Esophagus squamous epithelium (tissue), 5 donors: ENCODE measurements around the gene C3. TPM values are rescaled to one million over a fixed set of nuclear protein-coding genes. Genes with fewer than 3 reads are reported as not detected.
"Not testable (repeated sequence)": the region's sequence is repeated elsewhere in the genome, so short reads cannot be mapped to it uniquely, and the experiment has no call there.

Source experiments
- DNase-seq: peaks from one replicate; lab custom pipeline; 2025; lab: John Stamatoyannopoulos, UW
- H3K27ac ChIP-seq, 4 donors: fragments of 200-600 bp; sonication (generic); one replicate each; pipeline ENCODE4 v1.5.1; 2016 to 2019; ENCODE audit warnings: mild to moderate bottlenecking in 1 of 4
- H3K27me3 ChIP-seq, 4 donors: fragments of 200-600 bp; sonication (generic); 1 replicate in 3 of 4; 2 replicates in 1 of 4; pipeline versions ENCODE4 v1.5.1 to v1.6.0; 2017 to 2021; ENCODE audit warnings: antibody characterized with exemption in 1 of 4
- H3K36me3 ChIP-seq, 3 donors: fragments of 200-600 bp; sonication (generic); one replicate each; pipeline ENCODE4 v1.5.1; 2016 to 2019
- H3K4me1 ChIP-seq, 3 donors: fragments of 200-600 bp; sonication (generic); one replicate each; pipeline ENCODE4 v1.5.1; 2017 to 2019
- H3K4me3 ChIP-seq, 4 donors: fragments of 200-600 bp; sonication (generic); 1 replicate in 3 of 4; 2 replicates in 1 of 4; pipeline ENCODE4 v1.5.1; 2016 to 2019; ENCODE audit warnings: mild to moderate bottlenecking in 2 of 4, moderate library complexity in 1 of 4
- H3K9me3 ChIP-seq, 3 donors: fragments of 200-600 bp; sonication (generic); one replicate each; pipeline ENCODE4 v1.5.1; 2016 to 2019
- CTCF ChIP-seq, 6 experiments: fragments of 450-650 bp in 4 of 6; fragments of 200-600 bp in 2 of 6; sonication (generic) in 2 of 6; IDR thresholded peaks; one replicate each; pipeline ENCODE4 v1.5.1; 2016 to 2019; ENCODE audit warnings: antibody characterized with exemption in 6 of 6, mild to moderate bottlenecking in 4 of 6, moderate library complexity in 4 of 6
- POLR2A ChIP-seq, 4 donors: fragments of 450-650 bp; IDR thresholded peaks; one replicate each; pipeline ENCODE4 v1.6.1; 2017; ENCODE audit warnings: antibody characterized with exemption in 4 of 4, mild to moderate bottlenecking in 4 of 4, moderate library complexity in 3 of 4
- WGBS, 2 donors: methylation state at CpG; one replicate each; pipeline ENCODE4 v1.1.5; 2018; 5-methylcytosine and 5-hydroxymethylcytosine counted together
- intact Hi-C: fragments of 100-400 bp; cut with DNase I; formaldehyde crosslinking; loops from one replicate; pipeline ENCODE4 v1.15.0; 2022
- total RNA-seq, 4 donors: library from RNA; depleted of rRNA; stranded (reverse); fragments of >200 nt; gene quantifications; one replicate each; pipeline ENCODE4 v1.1.0, GENCODE V29; 2016
- donor health status: DM: yes; HTN: yes; CAD: no.

The C3 gene
- total RNA-seq, 4 donors from 2014 or later, result 12.0 to 501 (median 189) TPM

GRCh38 chr19:6677495-6677882 is 43.0 kb downstream of the C3 start:
- Histone ChIP-seq H3K27ac (no peak overlapping the region), H3K4me3 (no peak overlapping the region), H3K27me3 (peaks cover 0 to 6% (median 0%) of the 10 kb centered on the region in 4 donors), H3K9me3 (no peaks in the 10 kb centered on the region), H3K4me1 (peaks cover 0 to 9% (median 0%) of the 10 kb centered on the region in 3 donors), H3K36me3 (no peaks in the 10 kb centered on the region)
- 73 to 77% methylated on average over 10 of the region's 10 CpGs for WGBS, 2 donors
- DNase-seq, result no peak
- no peak for TF ChIP-seq POLR2A (IDR thresholded peaks at IDR 0.05)
- intact Hi-C loops, result no loop called here

DNA sequence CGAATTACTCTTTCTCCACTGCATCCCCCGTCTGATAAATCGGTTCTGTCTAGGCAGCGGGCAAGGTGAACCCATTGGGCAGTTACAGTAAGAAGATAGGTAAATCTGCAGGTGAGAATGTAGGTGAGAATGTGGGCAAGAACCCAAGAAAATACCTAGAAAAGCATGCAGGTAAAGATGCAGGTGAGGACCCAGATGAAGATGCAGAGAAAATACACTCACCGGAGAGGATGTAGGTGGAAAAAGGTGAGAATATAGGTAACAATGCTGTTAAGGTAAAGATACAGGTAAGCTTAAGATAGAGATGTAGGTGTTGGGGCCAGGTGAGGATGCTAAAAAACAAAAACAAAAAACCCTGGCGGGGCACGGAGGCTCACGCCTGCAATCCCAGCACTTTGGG is 44.2 kb downstream of the C3 start:
- no peak for DNase-seq
- 87 to 89% methylated on average over 6 to 8 of the region's 8 CpGs for WGBS, 2 donors
- no peaks in the 10 kb centered on the region for H3K9me3 ChIP-seq
- H3K36me3 ChIP-seq, result no peaks in the 10 kb centered on the region
- peaks cover 0 to 6% (median 0%) of the 10 kb centered on the region in 4 donors for H3K27me3 ChIP-seq
- intact Hi-C loops, result no loop called here
- no peak overlapping the region for H3K4me3 ChIP-seq
- peaks cover 0 to 9% (median 0%) of the 10 kb centered on the region in 3 donors for H3K4me1 ChIP-seq
- H3K27ac ChIP-seq, result no peak overlapping the region
- TF ChIP-seq CTCF (IDR thresholded peaks at IDR 0.05), result no peak
- no peak for TF ChIP-seq POLR2A (IDR thresholded peaks at IDR 0.05)

DNA sequence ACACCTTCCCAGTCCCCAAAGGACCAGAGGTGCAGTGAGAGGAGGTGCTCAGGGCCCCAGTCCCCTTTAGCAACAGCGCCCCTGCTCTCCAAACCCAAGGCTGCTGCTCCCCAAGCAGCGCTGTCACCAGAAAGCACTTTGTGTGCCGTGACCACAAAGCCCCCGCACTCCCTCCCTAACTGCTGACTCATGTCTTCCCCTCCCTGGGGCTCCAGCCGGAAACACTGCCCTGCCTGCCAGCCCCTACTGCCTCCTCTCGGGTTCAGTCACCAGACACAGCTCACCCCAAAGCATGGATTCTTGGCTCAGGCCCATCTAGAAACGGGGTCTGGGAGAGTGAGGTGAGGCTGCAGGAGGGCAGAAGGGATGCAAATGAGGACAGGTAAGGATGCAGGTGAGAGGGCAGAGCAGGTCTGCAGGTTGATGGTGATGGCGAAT is 45.6 kb downstream of the C3 start:
- no peak overlapping the region for H3K27ac ChIP-seq
- TF ChIP-seq POLR2A (IDR thresholded peaks at IDR 0.05), result no peak
- no peak for TF ChIP-seq CTCF (IDR thresholded peaks at IDR 0.05)
- peaks cover 0 to 6% (median 0%) of the 10 kb centered on the region in 4 donors for H3K27me3 ChIP-seq
- H3K4me1 ChIP-seq, result peaks cover 0 to 9% (median 0%) of the 10 kb centered on the region in 3 donors
- DNase-seq, result no peak
- 15 to 27% methylated on average over 2 of the region's 8 CpGs for WGBS, 2 donors
- no peak overlapping the region for H3K4me3 ChIP-seq
- intact Hi-C loops, result no loop called here
- no peaks in the 10 kb centered on the region for H3K36me3 ChIP-seq
- no peaks in the 10 kb centered on the region for H3K9me3 ChIP-seq

DNA sequence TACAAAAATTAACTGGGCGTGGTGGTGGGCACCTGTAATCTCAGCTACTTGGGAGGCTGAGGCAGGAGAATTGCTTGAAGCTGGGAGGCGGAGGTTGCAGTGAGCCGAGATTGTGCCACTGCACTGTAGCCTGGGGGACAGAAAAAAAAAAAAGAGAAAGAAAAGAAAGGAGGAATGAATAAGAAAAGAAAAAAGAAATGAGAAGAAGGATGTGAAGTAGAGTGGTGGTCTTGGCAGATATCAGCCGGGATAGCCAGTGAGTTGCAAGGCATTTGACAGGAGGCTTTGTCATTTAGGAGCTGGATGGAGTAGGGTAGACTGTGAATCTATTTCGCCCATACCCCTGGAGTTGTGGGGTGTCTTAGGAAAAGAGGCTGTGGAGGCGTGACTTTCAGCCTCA is 46.0 kb downstream of the C3 start:
- H3K27me3 ChIP-seq, H3K36me3 ChIP-seq, intact Hi-C loops, H3K9me3 ChIP-seq, DNase-seq, H3K4me3 ChIP-seq, H3K27ac ChIP-seq, H3K4me1 ChIP-seq: not testable (repeated sequence)
- WGBS, 2 donors, result 72 to 83% methylated on average over 6 of the region's 6 CpGs

- whole genome bisulfite sequencing, 2 donors, result 78 to 85% methylated on average over 6 of the region's 6 CpGs
- peaks cover 0 to 14% (median 0%) of the 10 kb centered on the region in 4 donors for H3K27me3 ChIP-seq
- H3K36me3 ChIP-seq, result no peaks in the 10 kb centered on the region
- TF ChIP-seq POLR2A (IDR thresholded peaks at IDR 0.05) (no peak), CTCF (IDR thresholded peaks at IDR 0.05) (no peak)
- peaks cover 0 to 9% (median 0%) of the 10 kb centered on the region in 3 donors for H3K4me1 ChIP-seq
- DNase-seq, result no peak
- H3K9me3 ChIP-seq, result no peaks in the 10 kb centered on the region
- intact Hi-C loops, result no loop called here
- H3K27ac ChIP-seq, result no peak overlapping the region
- no peak overlapping the region for H3K4me3 ChIP-seq
Measured at GRCh38 chr19:6672693-6673290, 47.7 kb downstream of the C3 start.

DNA sequence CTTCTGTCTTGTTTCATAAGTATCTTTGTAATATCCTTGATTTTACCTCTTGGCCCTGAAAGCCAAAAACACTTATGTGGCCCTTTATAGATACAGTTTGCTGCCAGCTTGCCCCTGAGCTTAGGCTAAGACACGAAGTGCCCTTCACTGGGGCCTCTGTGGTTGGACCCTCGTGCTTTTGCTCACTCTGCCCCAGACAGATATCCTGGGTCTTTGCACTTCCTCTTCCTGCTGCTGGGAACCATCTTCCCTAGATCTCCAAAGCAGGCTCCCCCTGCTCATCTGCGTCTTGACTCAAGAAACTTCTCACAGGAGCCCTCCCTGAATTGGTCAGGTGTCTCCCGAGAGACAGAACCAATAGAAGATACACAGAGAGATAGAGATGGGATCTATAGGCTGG is 48.5 kb downstream of the C3 start:
- intact Hi-C loops, result no loop called here
- no peaks in the 10 kb centered on the region for H3K9me3 ChIP-seq
- TF ChIP-seq CTCF (IDR thresholded peaks at IDR 0.05) (no peak), POLR2A (IDR thresholded peaks at IDR 0.05) (no peak)
- H3K27me3 ChIP-seq, result peaks cover 0 to 11% (median 0%) of the 10 kb centered on the region in 4 donors
- H3K27ac ChIP-seq, result no peak overlapping the region
- peaks cover 0 to 9% (median 0%) of the 10 kb centered on the region in 3 donors for H3K4me1 ChIP-seq
- no peak overlapping the region for H3K4me3 ChIP-seq
- 41 to 71% methylated on average over 2 to 4 of the region's 4 CpGs for WGBS, 2 donors
- H3K36me3 ChIP-seq, result no peaks in the 10 kb centered on the region
- no peak for DNase-seq
